GM23338 (cell line): ENCODE data around the gene CLEC7A. TPM values are rescaled to one million over a fixed set of nuclear protein-coding genes. Genes with fewer than 3 reads are reported as not detected.

Source experiments
- ATAC-seq: fragments of 200-7000 bp; cut with Tn5 transposase; 3 replicates; pipeline ENCODE4 v1.9.1; 2020
- DNase-seq: peaks from one replicate; pipeline ENCODE4 v3.0.0-alpha.2; 2015; ENCODE audit warnings: low spot score
- H2AFZ ChIP-seq: fragments of 200-600 bp; sonication (generic); 2 replicates; pipeline ENCODE4 v1.8.0; 2016; ENCODE audit warnings: antibody characterized with exemption, mild to moderate bottlenecking, moderate library complexity
- H3F3A ChIP-seq: fragments of 200-600 bp; sonication (generic); replicated peaks from 2 replicates; pipeline ENCODE4 v1.8.0; 2017; ENCODE audit warnings: antibody characterized with exemption, mixed run types, low read depth
- H3K27ac ChIP-seq: fragments of 200-600 bp; sonication (generic); 2 replicates; pipeline ENCODE4 v1.6.1; 2016; ENCODE audit warnings: low read depth
- H3K27me3 ChIP-seq: fragments of 200-600 bp; sonication (generic); 2 replicates; pipeline ENCODE4 v1.8.0; 2016; ENCODE audit warnings: mild to moderate bottlenecking, mixed run types, moderate library complexity; ENCODE audit not compliant: insufficient read depth
- H3K36me3 ChIP-seq: fragments of 200-600 bp; sonication (generic); 2 replicates; pipeline ENCODE4 v1.8.0; 2016; ENCODE audit warnings: mild to moderate bottlenecking; ENCODE audit not compliant: insufficient read depth
- H3K4me1 ChIP-seq: fragments of 200-600 bp; sonication (generic); 2 replicates; pipeline ENCODE4 v1.8.0; 2016; ENCODE audit warnings: mild to moderate bottlenecking, moderate library complexity; ENCODE audit not compliant: insufficient read depth
- H3K4me2 ChIP-seq: fragments of 200-600 bp; sonication (generic); 2 replicates; pipeline ENCODE4 v1.7.1; 2017; ENCODE audit warnings: mixed run types
- H3K4me3 ChIP-seq: fragments of 200-600 bp; sonication (generic); 2 replicates; pipeline ENCODE4 v1.6.1; 2016; ENCODE audit warnings: mixed run types
- H3K79me2 ChIP-seq: fragments of 200-600 bp; sonication (generic); replicated peaks from 2 replicates; pipeline ENCODE4 v1.8.0; 2017; ENCODE audit warnings: mild to moderate bottlenecking; ENCODE audit not compliant: insufficient read depth
- H3K9me2 ChIP-seq: fragments of 200-600 bp; sonication (generic); 2 replicates; pipeline ENCODE4 v1.8.0; 2017; ENCODE audit not compliant: insufficient read depth
- H4K20me1 ChIP-seq: fragments of 200-600 bp; sonication (generic); replicated peaks from 2 replicates; pipeline ENCODE4 v1.8.0; 2017; ENCODE audit warnings: mild to moderate bottlenecking; ENCODE audit not compliant: insufficient read depth
- H3K27ac Mint-ChIP-seq: 2 replicates; pipeline ENCODE4 v1.8.0; 2020; ENCODE audit warnings: inconsistent platforms, mild to moderate bottlenecking, moderate library complexity, mixed read lengths
- H3K27me3 Mint-ChIP-seq: 3 replicates; pipeline ENCODE4 v1.8.0; 2022; ENCODE audit warnings: low read depth, mild to moderate bottlenecking, moderate library complexity, mixed read lengths, inconsistent platforms; ENCODE audit not compliant: insufficient read depth, poor library complexity
- H3K36me3 Mint-ChIP-seq: 3 replicates; pipeline ENCODE4 v1.8.0; 2021; ENCODE audit warnings: low read depth, mild to moderate bottlenecking, inconsistent platforms, moderate library complexity, mixed read lengths
- H3K4me1 Mint-ChIP-seq: 3 replicates; pipeline ENCODE4 v1.8.0; 2020; ENCODE audit warnings: mild to moderate bottlenecking, inconsistent platforms, mixed read lengths
- H3K4me3 Mint-ChIP-seq: 3 replicates; pipeline ENCODE4 v1.8.0; 2021; ENCODE audit warnings: moderate library complexity, mild to moderate bottlenecking, inconsistent platforms, mixed read lengths
- H3K9me3 Mint-ChIP-seq: 3 replicates; pipeline ENCODE4 v1.8.0; 2020; ENCODE audit warnings: moderate library complexity, mild to moderate bottlenecking, inconsistent platforms, mixed read lengths
- CREB1 ChIP-seq: fragments of 250-450 bp; sonication (Bioruptor Pico); IDR thresholded peaks from 2 replicates; pipeline ENCODE4 v1.5.0; 2020; ENCODE audit warnings: low read depth, mild to moderate bottlenecking, moderate library complexity
- CTCF ChIP-seq, 2 experiments: fragments of 200-600 bp in 1 of 2; sonication (generic) in 1 of 2; conservative IDR thresholded peaks; 2 replicates each; pipeline versions ENCODE4 v1.5.1 to v1.6.1; 2016 to 2017; ENCODE audit warnings: antibody characterized with exemption in 2 of 2, low read depth in 2 of 2, mild to moderate bottlenecking in 2 of 2, moderate library complexity in 1 of 2
- ETS1 ChIP-seq: IDR thresholded peaks from 2 replicates; pipeline ENCODE4 v1.6.1; 2016; ENCODE audit warnings: antibody characterized with exemption
- EZH2 ChIP-seq: fragments of 200-600 bp; sonication (generic); IDR thresholded peaks from one replicate; pipeline ENCODE4 v1.8.0; 2017; ENCODE audit warnings: antibody characterized with exemption, mild to moderate bottlenecking, low read depth; ENCODE audit not compliant: unreplicated experiment
- EZH2phosphoT487 ChIP-seq: fragments of 200-600 bp; sonication (generic); IDR thresholded peaks from one replicate; pipeline ENCODE4 v1.8.1; 2018; ENCODE audit warnings: antibody characterized with exemption; ENCODE audit not compliant: unreplicated experiment
- JUNB ChIP-seq: IDR thresholded peaks from one replicate; pipeline ENCODE4 v1.6.1; 2016; ENCODE audit warnings: antibody characterized with exemption; ENCODE audit not compliant: unreplicated experiment
- NANOG ChIP-seq: IDR thresholded peaks from 2 replicates; pipeline ENCODE4 v1.6.1; 2016; ENCODE audit warnings: antibody characterized with exemption, borderline replicate concordance
- POLR2AphosphoS5 ChIP-seq: IDR thresholded peaks from 2 replicates; pipeline ENCODE4 v1.6.1; 2016; ENCODE audit warnings: antibody characterized with exemption, low read depth
- REST ChIP-seq: IDR thresholded peaks from one replicate; pipeline ENCODE4 v1.6.1; 2018; ENCODE audit warnings: antibody characterized with exemption; ENCODE audit not compliant: unreplicated experiment
- STAT1 ChIP-seq: IDR thresholded peaks from one replicate; pipeline ENCODE4 v1.6.1; 2016; ENCODE audit warnings: antibody characterized with exemption; ENCODE audit not compliant: unreplicated experiment
- ZNF114 ChIP-seq: fragments of 250-450 bp; sonication (Bioruptor Pico); IDR thresholded peaks from 2 replicates; pipeline ENCODE4 v1.5.0; 2020; ENCODE audit warnings: mild to moderate bottlenecking, moderate library complexity
- ZNF331 ChIP-seq: fragments of 250-450 bp; sonication (Bioruptor Pico); IDR thresholded peaks from 2 replicates; pipeline ENCODE4 v1.5.0; 2020; ENCODE audit warnings: low read depth, mild to moderate bottlenecking, moderate library complexity
- polyA plus RNA-seq: library from polyadenylated mRNA; unstranded; fragments of >200 nt; fragmentation: Nextera tagmentation; extraction: Ambion mirVana; gene quantifications from 2 replicates; pipeline ENCODE4 v1.2.1, GENCODE V29; 2016
- total RNA-seq: library from RNA; depleted of rRNA; stranded (reverse); fragments of >200 nt; shearing (Covaris generic); gene quantifications from 2 replicates; pipeline ENCODE4 v1.2.3, GENCODE V29; 2014

The CLEC7A gene
- total and polyA plus RNA-seq, 2 experiments from 2014 or later, result 0.39 TPM; not detected in 1

GRCh38 chr12:10160617-10161385, 30.8 kb upstream of the CLEC7A start (continued):
- TF ChIP-seq JUNB (no peak), EZH2phosphoT487 (no peak), POLR2AphosphoS5 (no peak), EZH2 (no peak), ETS1 (no peak), STAT1 (no peak), CTCF (conservative IDR thresholded peaks at IDR 0.05; ENCODE audit: low read depth in 2 of 2) (no peak), REST (no peak), ZNF114 (CRISPR knock-in tag) (no peak), CREB1 (CRISPR knock-in tag) (no peak), NANOG (no peak)

DNA sequence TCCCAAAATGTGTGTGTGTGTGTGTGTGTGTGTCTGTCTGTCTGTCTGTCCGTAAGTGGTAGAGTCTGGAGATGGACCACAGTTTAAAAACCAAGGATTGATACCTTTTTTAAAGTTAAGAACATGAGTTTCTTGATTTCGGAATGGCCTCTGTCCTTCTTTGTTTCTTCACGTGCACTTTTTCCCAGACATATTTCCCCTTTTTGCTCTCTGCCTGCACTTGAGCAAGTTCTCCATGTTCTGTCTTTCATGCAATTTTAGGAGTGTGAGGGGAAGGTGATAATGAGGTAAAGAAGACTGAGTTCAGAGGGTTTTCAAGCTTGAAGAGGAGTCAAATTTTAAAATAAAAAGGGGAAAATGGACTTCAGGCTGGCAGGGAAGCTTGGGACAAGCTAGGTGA, 29.3 kb upstream of the CLEC7A start:
- ATAC-seq (no peak), DNase-seq (no peak)
- Histone ChIP-seq H3K9me2 (no peaks in the 10 kb centered on the region), H3K4me1 (peaks cover 5% of the 10 kb centered on the region; the same call in 1 of the 2 replicates), H3K79me2 (no peaks in the 10 kb centered on the region), H3K36me3 (no peaks in the 10 kb centered on the region), H3K4me3 (no peak overlapping the region), H3K27ac (no peak overlapping the region), H3F3A (no peaks in the 10 kb centered on the region), H4K20me1 (no peaks in the 10 kb centered on the region), H3K27me3 (no peaks in the 10 kb centered on the region), H3K4me2 (no peak overlapping the region), H2AFZ (no peak overlapping the region)
- Mint-ChIP-seq H3K27me3 (no peaks in the 10 kb centered on the region), H3K36me3 (no peaks in the 10 kb centered on the region), H3K4me1 (peaks cover under 1% of the 10 kb centered on the region; the same call in 1 of the 3 replicates), H3K4me3 (no peak overlapping the region), H3K27ac (no peak overlapping the region), H3K9me3 (no peaks in the 10 kb centered on the region)
- TF ChIP-seq CREB1 (CRISPR knock-in tag) (no peak), JUNB (no peak), REST (no peak), ETS1 (no peak), NANOG (no peak), POLR2AphosphoS5 (no peak), CTCF (conservative IDR thresholded peaks at IDR 0.05; ENCODE audit: low read depth in 2 of 2) (no peak), ZNF331 (no peak), EZH2 (no peak), EZH2phosphoT487 (no peak), STAT1 (no peak)
